ENCODE results near the gene MEF2D.

Gene MEF2D

GRCh38 chr1:156425943-156426342, 74.6 kb downstream of the MEF2D start:
- DNase-seq (ENCODE audit: low spot score), result no peak

DNA sequence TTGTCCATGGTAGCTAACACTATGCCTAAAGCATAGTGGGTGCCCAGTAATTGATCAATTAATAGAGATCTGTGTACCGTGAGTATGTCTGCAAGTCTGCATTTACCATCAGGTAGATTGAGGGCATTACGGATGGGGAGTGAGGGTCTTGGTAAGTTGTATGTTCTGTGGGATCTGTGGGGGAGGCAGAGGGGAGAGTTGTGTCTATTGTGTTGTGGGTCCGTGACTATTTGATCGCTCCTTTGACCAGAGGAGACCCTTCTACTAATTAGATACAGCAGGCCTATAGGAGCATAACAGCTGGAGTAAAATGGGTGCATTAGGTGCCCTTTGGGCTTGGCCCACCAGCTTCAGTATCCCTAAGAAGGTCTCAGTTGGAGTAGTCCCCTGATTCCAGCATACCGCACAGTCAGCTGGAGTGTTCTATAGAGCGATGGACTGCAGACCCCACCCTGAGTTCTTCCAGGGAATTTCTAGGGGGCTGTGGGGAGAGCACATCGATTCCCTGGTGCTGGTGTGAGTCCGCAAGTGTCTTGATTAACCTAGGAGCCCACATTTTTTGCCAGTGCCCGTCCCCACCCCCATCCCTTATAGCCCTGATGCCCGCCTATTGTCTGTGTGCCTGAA, 75.7 kb downstream of the MEF2D start:
- DNase-seq (ENCODE audit: low spot score), result no peak

DNA sequence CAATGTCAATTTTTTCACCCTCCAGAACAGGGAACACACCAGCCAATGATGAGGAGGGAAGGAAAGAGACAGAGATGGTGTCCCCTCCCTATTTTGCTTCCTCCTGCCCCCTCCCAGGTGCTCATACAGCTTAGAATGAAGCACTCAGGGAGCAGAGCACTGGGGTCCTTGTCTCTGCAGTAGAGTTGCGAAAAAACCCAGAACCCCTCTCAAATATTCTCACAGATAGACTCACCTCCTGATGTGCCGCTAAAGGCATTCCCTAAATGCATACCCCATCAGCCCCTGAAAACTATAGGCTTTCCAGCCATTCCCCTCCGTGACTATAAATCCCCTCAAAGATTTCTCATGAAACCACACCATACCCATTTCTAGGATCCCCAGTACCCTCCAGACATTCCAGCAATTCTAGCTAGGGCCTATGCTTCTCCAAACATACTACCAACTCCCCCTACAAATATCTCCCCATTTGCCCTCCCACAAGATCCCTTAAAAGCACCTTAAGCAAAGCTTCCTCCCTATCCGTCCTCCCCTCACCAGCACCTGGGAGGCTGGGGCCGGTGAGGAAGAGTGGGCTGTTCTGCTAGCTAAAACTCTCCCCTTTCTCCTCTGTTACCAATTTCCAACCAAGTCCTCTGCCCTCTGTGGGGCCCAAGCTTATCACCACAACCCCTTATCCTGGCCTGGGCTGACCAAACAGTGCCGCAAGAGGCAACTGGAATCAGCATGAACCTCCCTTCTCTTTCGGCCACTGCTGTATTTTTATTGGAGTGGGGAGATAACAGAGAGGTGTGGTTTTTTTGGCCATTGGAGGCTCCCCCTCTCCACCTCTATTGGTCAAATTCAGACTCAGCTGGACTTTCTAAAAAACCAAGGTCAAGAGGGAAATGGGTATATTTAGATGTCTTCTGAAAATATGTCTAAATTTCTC, 76.9 kb downstream of the MEF2D start:
- no peak for DNase-seq (ENCODE audit: low spot score)

DNA sequence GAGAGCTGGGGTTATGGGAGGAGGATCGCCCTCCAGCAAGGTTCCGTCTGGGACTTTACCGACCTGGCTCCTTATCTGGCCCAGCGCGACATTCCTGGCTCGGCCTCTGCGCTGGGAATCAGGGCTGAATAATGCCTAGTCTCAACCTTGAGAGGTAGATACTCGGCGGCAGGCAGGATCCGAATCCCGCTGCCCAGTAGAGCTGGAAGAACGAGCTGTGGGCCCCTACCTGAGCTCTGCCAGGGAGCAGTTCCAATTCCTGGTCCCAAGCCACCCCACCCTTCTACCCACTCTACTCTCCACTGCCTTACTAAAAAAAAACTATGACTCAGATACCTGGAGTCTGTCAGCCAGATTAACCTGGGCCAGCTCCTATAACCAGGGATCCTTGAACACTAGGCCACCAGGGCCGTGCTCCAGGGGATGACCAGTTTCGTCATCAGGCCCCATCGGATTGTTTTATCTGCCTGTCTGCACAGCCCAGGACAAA, 77.9 kb downstream of the MEF2D start:
- no peak for DNase-seq (ENCODE audit: low spot score)

GRCh38 chr1:156421939-156422601, 78.5 kb downstream of the MEF2D start:
- no peak for DNase-seq (ENCODE audit: low spot score)

DNA sequence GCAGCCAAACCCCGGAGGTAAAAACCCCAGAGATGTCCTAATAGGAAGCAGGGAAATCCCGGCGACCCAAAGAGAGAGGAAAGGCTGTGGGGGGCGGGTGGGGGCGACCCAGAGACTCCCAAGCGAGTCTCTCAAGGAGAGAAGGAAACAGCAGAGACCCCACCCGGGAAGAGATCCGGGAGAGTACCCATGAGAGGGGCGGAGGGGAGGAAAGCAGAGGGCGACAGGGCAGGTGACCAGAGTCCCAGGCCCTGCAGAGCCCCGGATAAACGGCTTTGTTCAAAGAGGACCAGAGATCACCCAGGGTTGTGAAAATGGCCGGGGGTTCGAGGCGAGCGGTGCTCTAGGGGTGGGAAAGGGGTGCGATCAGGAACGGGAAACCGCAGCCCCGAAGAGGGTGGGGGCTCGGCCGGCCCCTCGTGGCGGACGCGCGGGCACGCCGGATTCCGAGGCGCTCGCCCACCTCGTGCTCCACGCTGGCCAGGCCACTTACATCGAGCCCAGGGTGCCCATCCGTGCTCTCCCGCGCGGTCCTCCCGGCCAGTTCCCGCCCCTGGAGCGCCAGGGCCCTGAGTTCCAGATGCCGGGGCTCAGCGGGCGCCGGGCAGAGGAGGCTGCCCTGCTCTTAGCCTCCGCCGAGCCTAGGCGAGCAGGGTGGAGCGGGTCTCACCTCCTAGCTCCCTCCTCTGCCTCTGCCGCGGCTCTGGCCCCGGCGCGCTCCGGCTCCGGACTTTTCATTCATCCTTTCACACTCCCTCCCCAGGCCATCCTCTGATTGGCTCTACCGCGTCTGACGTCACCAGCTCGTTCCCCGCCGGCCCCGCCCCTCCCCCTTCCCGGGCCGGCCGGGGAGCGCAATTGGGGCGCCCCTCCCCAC, 79.3 kb downstream of the MEF2D start:
- DNase-seq (ENCODE audit: low spot score), result peak; percentile 98

DNA sequence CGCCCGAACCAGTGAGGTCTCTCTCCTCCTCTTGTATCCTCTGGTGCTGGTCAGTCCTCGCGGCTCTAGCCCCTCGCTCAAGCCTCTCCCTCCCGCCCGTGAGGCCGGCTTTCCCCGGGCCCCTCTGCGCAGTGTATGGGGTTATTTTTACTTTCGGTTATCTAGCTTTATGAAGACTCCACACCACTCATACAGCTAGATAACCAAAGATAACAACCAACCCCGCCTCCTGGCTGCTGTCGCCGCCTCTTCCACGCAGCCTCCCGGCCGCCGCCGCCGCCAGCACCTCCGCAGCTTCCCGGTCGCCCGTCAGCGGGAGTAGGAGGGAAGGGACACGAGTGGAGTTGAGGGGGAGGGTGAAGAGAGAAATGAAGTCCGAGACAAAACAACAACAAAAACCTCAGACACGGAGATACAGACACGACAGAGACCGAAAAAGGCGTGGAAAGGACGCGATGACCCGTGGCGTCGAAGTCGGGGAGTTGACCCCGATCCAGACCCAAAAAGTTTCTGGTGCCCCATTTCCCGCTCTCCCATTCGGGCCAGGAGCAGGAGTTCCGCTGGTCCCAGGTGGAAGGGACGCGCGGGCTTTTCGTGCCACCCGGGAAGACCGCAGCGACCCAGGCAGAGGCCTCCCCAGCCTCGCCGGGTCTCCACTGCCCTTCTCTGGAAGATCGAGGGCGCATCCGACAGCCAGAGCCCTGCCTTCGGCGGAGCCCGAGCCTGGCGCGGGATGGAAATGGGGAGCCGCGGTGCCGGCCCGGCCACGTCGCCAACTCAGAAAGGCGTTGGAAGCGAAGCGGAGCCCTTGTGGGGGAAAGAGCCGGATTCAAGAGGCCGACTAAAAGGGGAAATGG, 80.1 kb downstream of the MEF2D start:
- DNase-seq (ENCODE audit: low spot score), result peak; percentile 63

GRCh38 chr1:156419854-156420204, 80.7 kb downstream of the MEF2D start:
- DNase-seq (ENCODE audit: low spot score), result peak; percentile 82

GRCh38 chr1:156418416-156419070, 82.0 kb downstream of the MEF2D start:
- no peak for DNase-seq (ENCODE audit: low spot score)

DNA sequence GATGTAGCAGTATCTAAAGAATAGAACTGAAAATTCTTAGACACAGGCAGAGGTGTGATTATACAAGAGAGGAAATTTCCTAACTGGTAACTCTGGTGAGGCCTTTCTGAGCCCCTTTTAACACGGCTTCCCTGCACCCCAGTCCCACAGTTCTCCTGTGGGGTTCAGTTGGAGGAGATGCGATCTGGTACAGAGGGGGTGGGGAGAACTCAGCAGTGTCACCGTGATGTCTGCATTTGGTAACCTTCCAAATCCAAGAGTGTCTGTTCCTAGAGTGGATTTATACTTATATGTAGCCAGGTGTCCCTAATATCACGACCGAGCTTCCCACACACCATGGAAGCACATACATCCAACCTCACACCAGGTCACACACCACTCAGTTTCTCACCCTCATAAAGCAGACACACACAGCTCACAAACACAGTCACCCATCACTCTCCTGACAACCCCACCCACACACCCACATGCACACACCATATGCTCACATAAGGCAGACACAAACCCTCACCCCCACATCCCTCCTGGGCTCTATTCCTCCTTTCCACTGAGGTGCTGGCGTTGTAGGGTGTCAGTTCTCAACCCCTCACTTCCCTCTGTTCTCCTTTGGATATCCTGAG, 83.1 kb downstream of the MEF2D start:
- no peak for DNase-seq (ENCODE audit: low spot score)

DNA sequence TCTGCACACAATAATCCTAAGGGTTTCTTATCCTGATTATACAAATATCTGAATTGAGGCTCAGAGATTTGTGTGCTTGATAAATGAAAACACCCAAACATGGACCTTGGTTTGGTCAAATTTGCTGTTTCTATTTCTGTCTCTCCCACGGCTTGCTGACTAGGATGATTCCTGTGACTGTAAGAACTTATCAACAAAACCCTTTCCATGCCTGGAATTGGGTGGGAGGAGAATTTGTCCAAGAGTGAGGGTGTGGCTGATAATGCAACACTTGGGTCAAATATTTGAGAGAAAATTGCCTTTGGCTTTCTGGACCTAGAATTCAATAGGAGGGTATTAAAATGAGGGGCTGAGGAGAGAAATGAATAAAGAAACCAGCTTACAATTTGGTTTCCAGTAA, 83.6 kb downstream of the MEF2D start:
- no peak for DNase-seq (ENCODE audit: low spot score)

DNA sequence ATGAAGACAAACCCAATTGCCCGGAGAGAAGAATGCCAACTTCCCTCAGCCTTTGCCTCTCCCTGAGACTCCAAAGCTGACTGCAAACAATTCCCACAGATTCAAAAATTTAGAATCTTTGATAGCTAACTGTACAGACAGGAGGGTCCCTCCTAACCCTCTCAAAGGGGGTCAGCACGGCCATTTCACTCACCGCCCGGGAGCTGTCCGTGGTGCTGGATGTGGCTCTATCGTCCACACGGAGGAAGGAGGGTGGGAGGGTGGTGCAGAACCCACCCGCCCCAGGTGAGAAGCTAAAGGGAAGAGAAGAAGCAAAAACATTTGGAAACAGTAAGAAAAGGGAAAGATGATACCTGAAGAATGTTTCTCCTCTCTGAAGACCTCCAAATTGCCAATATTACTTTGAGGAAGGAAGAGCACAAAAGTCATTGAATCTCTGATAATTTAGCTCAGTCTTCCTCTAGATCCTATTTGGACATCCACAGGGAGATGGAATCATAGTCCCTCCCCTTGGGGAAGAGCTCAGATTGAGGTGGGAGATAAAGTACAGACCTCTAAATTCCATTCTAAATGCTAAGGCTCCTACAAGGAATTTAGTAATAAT, 86.0 kb downstream of the MEF2D start:
- no peak for DNase-seq (ENCODE audit: low spot score)
